SU-DHL-6 (cell line): ENCODE data around the gene VSX1.

Source experiments
- H2AFZ ChIP-seq: fragments of 200-600 bp; sonication (generic); 2 replicates; pipeline ENCODE4 v1.6.1; 2014; ENCODE audit warnings: low read depth, mild to moderate bottlenecking, moderate library complexity, mixed read lengths, antibody characterized with exemption, low read length; ENCODE audit not compliant: severe bottlenecking
- H3F3A ChIP-seq: fragments of 200-600 bp; shearing (Covaris generic); 2 replicates; pipeline ENCODE4 v1.6.0; 2016; ENCODE audit warnings: antibody characterized with exemption, mild to moderate bottlenecking; ENCODE audit not compliant: insufficient read depth
- H3K27ac ChIP-seq: fragments of 200-600 bp; sonication (generic); 2 replicates; pipeline ENCODE4 v1.5.1; 2016; ENCODE audit warnings: low read depth, mild to moderate bottlenecking, low read length, moderate library complexity, mixed read lengths
- H3K27me3 ChIP-seq: fragments of 200-600 bp; sonication (generic), shearing (Covaris generic); 2 replicates; pipeline ENCODE4 v1.6.0; 2014; ENCODE audit warnings: mild to moderate bottlenecking, low read length
- H3K36me3 ChIP-seq: fragments of 200-600 bp; sonication (generic); 2 replicates; pipeline ENCODE4 v1.6.1; 2014; ENCODE audit warnings: mild to moderate bottlenecking, low read length, mixed read lengths
- H3K4me2 ChIP-seq: fragments of 300-600, 200-600 bp; shearing (Covaris generic), sonication (generic); 2 replicates; pipeline ENCODE4 v1.6.0; 2014; ENCODE audit warnings: low read length, low read depth, mild to moderate bottlenecking; ENCODE audit not compliant: poor library complexity, severe bottlenecking
- H3K4me3 ChIP-seq: fragments of 200-600 bp; sonication (generic); 2 replicates; pipeline ENCODE4 v1.5.1; 2014; ENCODE audit warnings: antibody characterized with exemption, low read length, mild to moderate bottlenecking, mixed read lengths; ENCODE audit not compliant: insufficient read depth, poor library complexity, severe bottlenecking
- H3K79me2 ChIP-seq: fragments of 200-600 bp; sonication (generic); 2 replicates; pipeline ENCODE4 v1.6.1; 2014; ENCODE audit warnings: mild to moderate bottlenecking, low read length, moderate library complexity; ENCODE audit not compliant: insufficient read depth
- H3K9ac ChIP-seq: fragments of 200-600 bp; sonication (generic); 2 replicates; pipeline ENCODE4 v1.7.0; 2014; ENCODE audit warnings: mild to moderate bottlenecking, low read length
- H3K9me2 ChIP-seq: fragments of 200-600 bp; sonication (generic); replicated peaks from 2 replicates; pipeline ENCODE4 v1.6.1; 2014; ENCODE audit warnings: low read length; ENCODE audit not compliant: insufficient read depth
- H3K9me3 ChIP-seq: fragments of 200-600 bp; sonication (generic); 2 replicates; pipeline ENCODE4 v1.6.1; 2014; ENCODE audit warnings: low read length, mixed read lengths; ENCODE audit not compliant: insufficient read depth
- H4K20me1 ChIP-seq: fragments of 200-600 bp; sonication (generic); 2 replicates; pipeline ENCODE4 v1.6.1; 2014; ENCODE audit warnings: low read depth, mild to moderate bottlenecking, antibody characterized with exemption, low read length, moderate library complexity, mixed read lengths
- EZH2phosphoT487 ChIP-seq: fragments of 200-600 bp; sonication (generic), shearing (Covaris generic); conservative IDR thresholded peaks from 2 replicates; pipeline ENCODE4 v1.6.1; 2018; ENCODE audit warnings: mild to moderate bottlenecking, antibody characterized with exemption, low read length, moderate library complexity, mixed read lengths
- TF ChIP-seq, protein P1 (sequence below): fragments of 200-600 bp; sonication (generic); IDR thresholded peaks from one replicate; pipeline ENCODE4 v1.5.1; 2017; ENCODE audit warnings: antibody characterized with exemption, mild to moderate bottlenecking, low read length, moderate library complexity; ENCODE audit not compliant: insufficient read depth, poor library complexity, severe bottlenecking

VSX1 gene

GRCh38 chr20:25054096-25054820 lies 27.7 kb downstream of the VSX1 start:
- Histone ChIP-seq H3K4me2 (no peak overlapping the region), H3K4me3 (no peak overlapping the region), H4K20me1 (no peaks in the 10 kb centered on the region), H3K27ac (no peak overlapping the region), H3K9me2 (no peaks in the 10 kb centered on the region), H3F3A (no peaks in the 10 kb centered on the region), H3K9me3 (no peaks in the 10 kb centered on the region), H2AFZ (no peak overlapping the region), H3K9ac (no peak overlapping the region), H3K79me2 (no peaks in the 10 kb centered on the region), H3K36me3 (no peaks in the 10 kb centered on the region), H3K27me3 (no peaks in the 10 kb centered on the region; the same call in 1 of the 2 replicates)
- TF ChIP-seq, protein P1, sequence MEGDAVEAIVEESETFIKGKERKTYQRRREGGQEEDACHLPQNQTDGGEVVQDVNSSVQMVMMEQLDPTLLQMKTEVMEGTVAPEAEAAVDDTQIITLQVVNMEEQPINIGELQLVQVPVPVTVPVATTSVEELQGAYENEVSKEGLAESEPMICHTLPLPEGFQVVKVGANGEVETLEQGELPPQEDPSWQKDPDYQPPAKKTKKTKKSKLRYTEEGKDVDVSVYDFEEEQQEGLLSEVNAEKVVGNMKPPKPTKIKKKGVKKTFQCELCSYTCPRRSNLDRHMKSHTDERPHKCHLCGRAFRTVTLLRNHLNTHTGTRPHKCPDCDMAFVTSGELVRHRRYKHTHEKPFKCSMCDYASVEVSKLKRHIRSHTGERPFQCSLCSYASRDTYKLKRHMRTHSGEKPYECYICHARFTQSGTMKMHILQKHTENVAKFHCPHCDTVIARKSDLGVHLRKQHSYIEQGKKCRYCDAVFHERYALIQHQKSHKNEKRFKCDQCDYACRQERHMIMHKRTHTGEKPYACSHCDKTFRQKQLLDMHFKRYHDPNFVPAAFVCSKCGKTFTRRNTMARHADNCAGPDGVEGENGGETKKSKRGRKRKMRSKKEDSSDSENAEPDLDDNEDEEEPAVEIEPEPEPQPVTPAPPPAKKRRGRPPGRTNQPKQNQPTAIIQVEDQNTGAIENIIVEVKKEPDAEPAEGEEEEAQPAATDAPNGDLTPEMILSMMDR: no peak
- no peak for TF ChIP-seq EZH2phosphoT487

- H3K79me2 ChIP-seq: no peaks in the 10 kb centered on the region
These were observed 28.5 kb downstream of the VSX1 start for GRCh38 chr20:25053255-25054031.

DNA sequence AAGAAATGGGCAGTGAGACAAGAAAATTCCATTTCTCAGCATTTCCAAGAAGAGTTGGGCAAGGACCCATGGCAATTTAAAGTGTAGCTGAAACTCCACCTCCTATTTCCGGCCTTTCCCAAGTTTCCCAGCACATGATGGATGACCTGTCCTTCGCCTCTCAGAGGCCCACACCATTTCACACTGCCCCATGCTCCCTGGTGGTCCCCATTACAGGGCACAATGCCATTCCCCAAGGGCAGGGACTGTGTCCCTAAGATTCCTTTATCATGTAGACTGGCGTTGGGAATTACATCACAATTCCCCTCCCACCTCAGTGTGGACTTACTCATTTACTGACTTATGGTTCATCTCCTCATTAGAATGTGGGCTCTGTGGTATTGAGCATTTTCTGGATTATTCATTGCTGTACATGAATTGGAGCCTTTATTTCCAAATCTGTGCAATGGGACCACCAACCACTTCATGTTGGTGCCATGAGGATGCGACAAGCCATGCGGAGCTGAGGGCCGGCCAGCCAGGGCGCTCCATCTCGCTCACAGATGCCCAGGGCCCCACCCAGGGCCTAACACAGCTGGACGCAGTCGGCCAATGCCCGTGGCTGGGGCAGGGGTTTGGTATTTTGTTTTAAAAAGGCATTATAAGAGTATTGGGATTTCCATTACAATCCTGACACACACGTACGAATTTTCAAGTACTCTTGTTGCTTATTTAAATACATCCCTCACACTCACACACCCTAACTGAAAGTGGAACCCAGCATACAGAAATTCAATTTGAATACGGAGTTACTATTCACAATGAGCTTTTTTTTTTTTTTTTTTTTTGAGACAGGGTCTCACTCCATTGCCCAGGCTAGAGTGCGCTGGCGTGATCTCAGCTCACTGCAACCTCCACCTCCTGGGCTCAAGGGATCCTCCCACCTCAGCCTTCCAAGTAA lies 29.4 kb downstream of the VSX1 start:
- Histone ChIP-seq H3K27ac (no peak overlapping the region), H3K79me2 (no peaks in the 10 kb centered on the region), H3K9ac (no peak overlapping the region), H4K20me1 (no peaks in the 10 kb centered on the region), H3K36me3 (no peaks in the 10 kb centered on the region), H3K4me2 (no peak overlapping the region), H3K4me3 (no peak overlapping the region), H2AFZ (no peak overlapping the region), H3K27me3 (no peaks in the 10 kb centered on the region; the same call in 1 of the 2 replicates), H3K9me3 (no peaks in the 10 kb centered on the region), H3F3A (no peaks in the 10 kb centered on the region), H3K9me2 (no peaks in the 10 kb centered on the region)
- TF ChIP-seq, protein P1: no peak
- TF ChIP-seq EZH2phosphoT487: no peak

More at GRCh38 chr20:25053255-25054031, 28.5 kb downstream of the VSX1 start:
- no peaks in the 10 kb centered on the region for H3K36me3 ChIP-seq
- no peaks in the 10 kb centered on the region for H3F3A ChIP-seq
- H3K4me3 ChIP-seq: no peak overlapping the region
- H3K9me2 ChIP-seq: no peaks in the 10 kb centered on the region
- no peaks in the 10 kb centered on the region for H4K20me1 ChIP-seq
- TF ChIP-seq, protein P1: no peak
- no peak for TF ChIP-seq EZH2phosphoT487
- H3K27me3 ChIP-seq: no peaks in the 10 kb centered on the region; the same call in 1 of the 2 replicates
- no peak overlapping the region for H3K9ac ChIP-seq
- H2AFZ ChIP-seq: no peak overlapping the region
- no peak overlapping the region for H3K4me2 ChIP-seq
- H3K9me3 ChIP-seq: no peaks in the 10 kb centered on the region
- no peak overlapping the region for H3K27ac ChIP-seq
